ENCODE measurements around the gene NPEPL1.

- TF ChIP-seq, protein P1, sequence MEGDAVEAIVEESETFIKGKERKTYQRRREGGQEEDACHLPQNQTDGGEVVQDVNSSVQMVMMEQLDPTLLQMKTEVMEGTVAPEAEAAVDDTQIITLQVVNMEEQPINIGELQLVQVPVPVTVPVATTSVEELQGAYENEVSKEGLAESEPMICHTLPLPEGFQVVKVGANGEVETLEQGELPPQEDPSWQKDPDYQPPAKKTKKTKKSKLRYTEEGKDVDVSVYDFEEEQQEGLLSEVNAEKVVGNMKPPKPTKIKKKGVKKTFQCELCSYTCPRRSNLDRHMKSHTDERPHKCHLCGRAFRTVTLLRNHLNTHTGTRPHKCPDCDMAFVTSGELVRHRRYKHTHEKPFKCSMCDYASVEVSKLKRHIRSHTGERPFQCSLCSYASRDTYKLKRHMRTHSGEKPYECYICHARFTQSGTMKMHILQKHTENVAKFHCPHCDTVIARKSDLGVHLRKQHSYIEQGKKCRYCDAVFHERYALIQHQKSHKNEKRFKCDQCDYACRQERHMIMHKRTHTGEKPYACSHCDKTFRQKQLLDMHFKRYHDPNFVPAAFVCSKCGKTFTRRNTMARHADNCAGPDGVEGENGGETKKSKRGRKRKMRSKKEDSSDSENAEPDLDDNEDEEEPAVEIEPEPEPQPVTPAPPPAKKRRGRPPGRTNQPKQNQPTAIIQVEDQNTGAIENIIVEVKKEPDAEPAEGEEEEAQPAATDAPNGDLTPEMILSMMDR (IDR thresholded peaks at IDR 0.05; ENCODE audit: extremely low read depth in 1 of 2, insufficient read depth in 1 of 2, low read depth in 1 of 2, low read length in 2 of 2) = no peak
- TF ChIP-seq POLR2AphosphoS5 (IDR thresholded peaks at IDR 0.05; ENCODE audit: insufficient read depth, low read depth, low read length) (no peak), EZH2 (IDR thresholded peaks at IDR 0.05; ENCODE audit: borderline replicate concordance, low read depth, low read length, severe bottlenecking) (no peak), MYC (IDR thresholded peaks at IDR 0.05; ENCODE audit: low read depth, low read length) (no peak)
Measured at GRCh38 chr20:58731192-58731591, 38.6 kb downstream of the NPEPL1 start.

Data from endothelial cell of umbilical vein (primary cell).